SK-N-SH (cell line): Measurements from ENCODE around the gene DAP.

Source experiments
- EP300 ChIP-seq, 2 experiments: IDR thresholded peaks; 2 replicates each; pipeline versions ENCODE4 v1.4.0 to v1.6.1; 2012; ENCODE audit warnings: borderline replicate concordance in 1 of 2, low read depth in 1 of 2, low read length in 1 of 2
- EZH2phosphoT487 ChIP-seq: fragments of 200-600 bp; sonication (generic); IDR thresholded peaks from 2 replicates; pipeline ENCODE4 v1.6.1; 2017; ENCODE audit warnings: low read depth, mixed run types, mild to moderate bottlenecking, antibody characterized with exemption, moderate library complexity, borderline replicate concordance
- GABPA ChIP-seq: IDR thresholded peaks from 2 replicates; pipeline ENCODE4 v1.4.0; 2012; ENCODE audit warnings: low read depth, mild to moderate bottlenecking
- JUND ChIP-seq: IDR thresholded peaks from 2 replicates; pipeline ENCODE4 v1.4.0; 2012
- MAX ChIP-seq: IDR thresholded peaks from 2 replicates; pipeline ENCODE4 v1.4.0; 2012; ENCODE audit warnings: low read depth
- POLR2AphosphoS5 ChIP-seq: IDR thresholded peaks from 2 replicates; pipeline ENCODE4 v1.6.1; 2012; ENCODE audit warnings: low read depth, low read length
- SIN3A ChIP-seq: IDR thresholded peaks from 2 replicates; pipeline ENCODE4 v1.6.1; 2012; ENCODE audit warnings: low read depth, mild to moderate bottlenecking, low read length, moderate library complexity, borderline replicate concordance
- TAF1 ChIP-seq: IDR thresholded peaks from 2 replicates; pipeline ENCODE4 v1.6.1; 2012; ENCODE audit warnings: low read depth, mild to moderate bottlenecking, low read length, moderate library complexity, borderline replicate concordance
- USF1 ChIP-seq: IDR thresholded peaks from 2 replicates; pipeline ENCODE4 v1.4.0; 2012; ENCODE audit warnings: low read depth, borderline replicate concordance
- YY1 ChIP-seq: IDR thresholded peaks from 2 replicates; pipeline ENCODE4 v1.4.0; 2012; ENCODE audit warnings: low read depth, mild to moderate bottlenecking
- TF ChIP-seq, protein P1 (sequence below): fragments of 200-600 bp; sonication (generic); IDR thresholded peaks from 2 replicates; pipeline ENCODE4 v1.6.1; 2017; ENCODE audit warnings: antibody characterized with exemption, mild to moderate bottlenecking, moderate library complexity

DNA sequence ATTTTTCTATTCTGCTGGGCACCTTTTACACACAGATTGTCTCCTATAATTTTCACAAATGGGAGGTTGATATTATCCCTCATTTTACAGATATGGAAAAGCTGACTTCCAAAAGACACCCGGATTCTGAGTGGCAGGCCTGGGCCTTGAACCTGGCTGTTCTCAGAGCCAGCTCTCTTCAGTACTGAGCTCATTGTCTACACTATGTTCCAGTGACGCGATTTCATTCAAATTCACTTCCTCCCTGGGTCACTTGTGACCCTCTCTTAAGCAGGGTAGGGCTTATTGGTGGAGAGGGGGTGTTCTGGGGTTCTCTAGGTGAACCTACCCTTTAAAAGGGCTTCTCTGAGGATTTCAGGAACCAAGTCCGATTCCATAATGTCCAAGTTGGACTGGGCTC, 127.0 kb downstream of the DAP start:
- TF ChIP-seq GABPA (no peak), TAF1 (no peak), SIN3A (no peak), EP300 (IDR thresholded peaks at IDR 0.05; ENCODE audit: borderline replicate concordance in 1 of 2, low read depth in 1 of 2, low read length in 1 of 2) (no peak), YY1 (no peak), USF1 (no peak), EZH2phosphoT487 (no peak), POLR2AphosphoS5 (no peak), MAX (no peak), JUND (no peak)
- TF ChIP-seq, protein P1, sequence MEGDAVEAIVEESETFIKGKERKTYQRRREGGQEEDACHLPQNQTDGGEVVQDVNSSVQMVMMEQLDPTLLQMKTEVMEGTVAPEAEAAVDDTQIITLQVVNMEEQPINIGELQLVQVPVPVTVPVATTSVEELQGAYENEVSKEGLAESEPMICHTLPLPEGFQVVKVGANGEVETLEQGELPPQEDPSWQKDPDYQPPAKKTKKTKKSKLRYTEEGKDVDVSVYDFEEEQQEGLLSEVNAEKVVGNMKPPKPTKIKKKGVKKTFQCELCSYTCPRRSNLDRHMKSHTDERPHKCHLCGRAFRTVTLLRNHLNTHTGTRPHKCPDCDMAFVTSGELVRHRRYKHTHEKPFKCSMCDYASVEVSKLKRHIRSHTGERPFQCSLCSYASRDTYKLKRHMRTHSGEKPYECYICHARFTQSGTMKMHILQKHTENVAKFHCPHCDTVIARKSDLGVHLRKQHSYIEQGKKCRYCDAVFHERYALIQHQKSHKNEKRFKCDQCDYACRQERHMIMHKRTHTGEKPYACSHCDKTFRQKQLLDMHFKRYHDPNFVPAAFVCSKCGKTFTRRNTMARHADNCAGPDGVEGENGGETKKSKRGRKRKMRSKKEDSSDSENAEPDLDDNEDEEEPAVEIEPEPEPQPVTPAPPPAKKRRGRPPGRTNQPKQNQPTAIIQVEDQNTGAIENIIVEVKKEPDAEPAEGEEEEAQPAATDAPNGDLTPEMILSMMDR: no peak
